Brain microvascular endothelial cell (primary cell): Measurements from ENCODE around the gene GOLGA7B.

Experiments
- DNase-seq: peaks from one replicate; pipeline ENCODE4 v3.0.0-alpha.2; 2020
- H3K27ac ChIP-seq: fragments of 250-450 bp; sonication (Bioruptor Pico); 2 replicates; pipeline ENCODE4 v1.5.1; 2020; ENCODE audit warnings: mild to moderate bottlenecking, moderate library complexity
- H3K27me3 ChIP-seq: fragments of 250-450 bp; sonication (Bioruptor Pico); replicated peaks from 2 replicates; pipeline ENCODE4 v1.5.1; 2020; ENCODE audit warnings: mild to moderate bottlenecking
- H3K36me3 ChIP-seq: fragments of 250-450 bp; sonication (Bioruptor Pico); replicated peaks from 2 replicates; pipeline ENCODE4 v1.5.1; 2020; ENCODE audit warnings: mild to moderate bottlenecking
- H3K4me3 ChIP-seq: 2 replicates; pipeline ENCODE4 v1.5.1; 2011; ENCODE audit warnings: low read depth, mild to moderate bottlenecking, control low read depth, low read length, moderate library complexity
- CTCF ChIP-seq: IDR thresholded peaks from 2 replicates; pipeline ENCODE4 v1.5.1; 2011; ENCODE audit warnings: low read depth, mild to moderate bottlenecking, moderate library complexity, low read length, control low read depth, inconsistent platforms; ENCODE audit errors: missing control alignments
- in situ Hi-C: cut with HindIII; loops from 2 replicates; pipeline ENCODE4 v1.10.0; 2017; ENCODE audit warnings: low sequenced_read_pairs, low pct_ligation_motif_present

GOLGA7B gene

GRCh38 chr10:97886286-97886685 lies 36.6 kb downstream of the GOLGA7B start:
- H3K27me3 ChIP-seq = no peaks in the 10 kb centered on the region
- TF ChIP-seq CTCF = no peak
- H3K27ac ChIP-seq = no peak overlapping the region
- no peak overlapping the region for H3K4me3 ChIP-seq
- DNase-seq = no peak
- in situ Hi-C loops = no loop called here
- no peaks in the 10 kb centered on the region for H3K36me3 ChIP-seq

- Histone ChIP-seq H3K27me3 (no peaks in the 10 kb centered on the region), H3K4me3 (no peak overlapping the region), H3K36me3 (no peaks in the 10 kb centered on the region), H3K27ac (no peak overlapping the region)
- DNase-seq = no peak
- TF ChIP-seq CTCF = no peak
- in situ Hi-C loops = no loop called here
Measured at GRCh38 chr10:97887399-97887798, 37.8 kb downstream of the GOLGA7B start.

GRCh38 chr10:97888134-97888533 lies 38.5 kb downstream of the GOLGA7B start:
- no peak overlapping the region for H3K27ac ChIP-seq
- in situ Hi-C loops = no loop called here
- no peaks in the 10 kb centered on the region for H3K27me3 ChIP-seq
- TF ChIP-seq CTCF = no peak
- no peak for DNase-seq
- H3K36me3 ChIP-seq = no peaks in the 10 kb centered on the region
- H3K4me3 ChIP-seq = no peak overlapping the region

- peak; percentile 32 for DNase-seq
- Histone ChIP-seq H3K4me3 (no peak overlapping the region), H3K27ac (no peak overlapping the region)
Measured at GRCh38 chr10:97888641-97889262, 39.1 kb downstream of the GOLGA7B start.

GRCh38 chr10:97889461-97890265 lies 40.0 kb downstream of the GOLGA7B start:
- no peaks in the 10 kb centered on the region for H3K36me3 ChIP-seq
- in situ Hi-C loops = no loop called here
- peaks cover 3% of the 10 kb centered on the region for H3K27me3 ChIP-seq
- peak overlapping the region; percentile 40 for H3K27ac ChIP-seq
- no peak for TF ChIP-seq CTCF
- peak; percentile 67 for DNase-seq
- no peak overlapping the region for H3K4me3 ChIP-seq

More at GRCh38 chr10:97888641-97889262, 39.1 kb downstream of the GOLGA7B start:
- TF ChIP-seq CTCF = peak; percentile 6
- in situ Hi-C loops = no loop called here
- Histone ChIP-seq H3K27me3 (peaks cover 1% of the 10 kb centered on the region), H3K36me3 (no peaks in the 10 kb centered on the region)
